Panc1 (cell line): ENCODE data around the gene DMBX1.

Experiments used
- CTCF ChIP-seq: fragments of 450-650 bp; IDR thresholded peaks from 2 replicates; pipeline ENCODE4 v1.5.1; 2017; ENCODE audit warnings: mild to moderate bottlenecking
- POLR2AphosphoS5 ChIP-seq: IDR thresholded peaks from 2 replicates; pipeline ENCODE4 v1.6.1; 2012; ENCODE audit warnings: mild to moderate bottlenecking, low read depth, low read length, moderate library complexity
- REST ChIP-seq, 2 experiments: IDR thresholded peaks; 2 replicates each; pipeline ENCODE4 v1.6.1; 2011 to 2012; ENCODE audit warnings: low read depth in 2 of 2, control low read depth in 1 of 2, low read length in 1 of 2, mild to moderate bottlenecking in 1 of 2, moderate library complexity in 1 of 2; ENCODE audit not compliant: insufficient read depth in 1 of 2
- SIN3A ChIP-seq: IDR thresholded peaks from 2 replicates; pipeline ENCODE4 v1.6.1; 2012; ENCODE audit warnings: low read depth, mild to moderate bottlenecking, low read length, moderate library complexity, borderline replicate concordance; ENCODE audit not compliant: insufficient read depth

- TF ChIP-seq CTCF (no peak), SIN3A (no peak), POLR2AphosphoS5 (no peak), REST (IDR thresholded peaks at IDR 0.05; ENCODE audit: insufficient read depth in 1 of 2, low read depth in 2 of 2, low read length in 1 of 2) (no peak)
Measured at GRCh38 chr1:46524843-46525242, 35.2 kb downstream of the DMBX1 start.
